Placental pericyte (primary cell): ENCODE results near the gene SORBS2. TPM values are rescaled to one million over a fixed set of nuclear protein-coding genes. Genes with fewer than 3 reads are reported as not detected.

Source experiments
- small RNA-seq: library from RNA; depleted of rRNA; stranded (forward); fragments of <200 nt; gene quantifications from one replicate; pipeline ENCODE3, GENCODE V24; 2012; ENCODE audit warnings: low replicate concordance
- total RNA-seq: library from RNA; depleted of rRNA; stranded (reverse); fragments of >200 nt; gene quantifications from 2 replicates; pipeline ENCODE4 v1.2.3, GENCODE V29; 2012

Gene SORBS2, protein sequence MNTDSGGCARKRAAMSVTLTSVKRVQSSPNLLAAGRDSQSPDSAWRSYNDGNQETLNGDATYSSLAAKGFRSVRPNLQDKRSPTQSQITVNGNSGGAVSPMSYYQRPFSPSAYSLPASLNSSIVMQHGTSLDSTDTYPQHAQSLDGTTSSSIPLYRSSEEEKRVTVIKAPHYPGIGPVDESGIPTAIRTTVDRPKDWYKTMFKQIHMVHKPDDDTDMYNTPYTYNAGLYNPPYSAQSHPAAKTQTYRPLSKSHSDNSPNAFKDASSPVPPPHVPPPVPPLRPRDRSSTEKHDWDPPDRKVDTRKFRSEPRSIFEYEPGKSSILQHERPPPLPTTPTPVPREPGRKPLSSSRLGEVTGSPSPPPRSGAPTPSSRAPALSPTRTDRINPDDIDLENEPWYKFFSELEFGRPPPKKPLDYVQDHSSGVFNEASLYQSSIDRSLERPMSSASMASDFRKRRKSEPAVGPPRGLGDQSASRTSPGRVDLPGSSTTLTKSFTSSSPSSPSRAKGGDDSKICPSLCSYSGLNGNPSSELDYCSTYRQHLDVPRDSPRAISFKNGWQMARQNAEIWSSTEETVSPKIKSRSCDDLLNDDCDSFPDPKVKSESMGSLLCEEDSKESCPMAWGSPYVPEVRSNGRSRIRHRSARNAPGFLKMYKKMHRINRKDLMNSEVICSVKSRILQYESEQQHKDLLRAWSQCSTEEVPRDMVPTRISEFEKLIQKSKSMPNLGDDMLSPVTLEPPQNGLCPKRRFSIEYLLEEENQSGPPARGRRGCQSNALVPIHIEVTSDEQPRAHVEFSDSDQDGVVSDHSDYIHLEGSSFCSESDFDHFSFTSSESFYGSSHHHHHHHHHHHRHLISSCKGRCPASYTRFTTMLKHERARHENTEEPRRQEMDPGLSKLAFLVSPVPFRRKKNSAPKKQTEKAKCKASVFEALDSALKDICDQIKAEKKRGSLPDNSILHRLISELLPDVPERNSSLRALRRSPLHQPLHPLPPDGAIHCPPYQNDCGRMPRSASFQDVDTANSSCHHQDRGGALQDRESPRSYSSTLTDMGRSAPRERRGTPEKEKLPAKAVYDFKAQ (N-terminal part only)
- 1.1 and 7.3 TPM in 2 replicates for total RNA-seq

DNA sequence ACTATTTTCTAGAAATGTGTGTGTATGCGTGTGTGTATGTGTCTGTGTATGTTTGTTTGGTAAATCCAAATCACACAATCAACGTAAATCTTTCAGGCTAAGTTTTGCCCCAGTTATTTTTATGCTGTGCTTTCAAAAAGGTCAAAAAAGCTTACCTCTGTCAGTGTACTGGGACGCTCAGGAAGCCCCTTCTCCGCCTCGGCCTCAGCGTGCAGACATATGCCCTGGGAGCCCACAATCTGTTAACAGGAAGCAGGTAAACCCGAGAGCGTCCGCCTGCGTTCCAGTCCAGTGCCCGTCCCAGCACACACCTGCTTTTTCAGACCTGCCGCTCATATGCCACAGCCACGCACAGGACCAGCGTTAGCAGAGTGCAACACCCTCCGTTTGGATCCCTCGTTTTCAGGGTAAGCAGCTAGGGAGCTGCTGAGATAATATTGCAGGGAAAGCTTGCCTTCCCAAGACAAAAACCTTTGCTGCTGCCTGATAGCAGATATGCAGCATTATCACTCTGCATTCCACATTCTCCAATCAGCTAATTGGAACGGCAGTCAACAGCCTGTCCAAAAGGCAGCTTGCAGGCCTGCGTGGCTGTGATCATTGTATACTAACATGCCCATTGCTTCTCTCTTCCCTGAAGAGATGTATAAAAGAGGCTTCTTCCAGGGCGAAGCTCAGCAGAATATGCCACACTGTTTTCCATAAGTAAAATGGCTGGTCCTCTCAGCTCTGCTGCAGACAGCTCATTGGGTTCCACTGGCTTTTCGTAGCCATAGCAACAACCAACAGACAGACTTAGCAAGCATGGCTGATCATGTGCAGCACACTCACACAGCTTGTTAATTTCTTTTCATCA, at the start of gene SORBS2:
TSS of gene SORBS2 (minus strand) at position 686 of the 856 bp plus-strand sequence. CDS start 121,623 bp downstream, outside the sequence.

Small RNAs within 50 kb of the gene (small RNA-seq; reads per million reads assigned to genes)
- not detected for gene RF00019
